Neuronal stem cell (in vitro differentiated cells): ENCODE results near the gene JPH2.
A peak's percentile ranks its signal among the peaks of the same experiment; 100 is the strongest.
"Not testable (repeated sequence)": the region's sequence is repeated elsewhere in the genome, so short reads cannot be mapped to it uniquely, and the experiment has no call there.

Source experiments
- DNase-seq: peaks from one replicate; pipeline ENCODE4 v3.0.0-alpha.2; 2013; ENCODE audit warnings: low spot score
- H2AFZ ChIP-seq: one replicate; pipeline ENCODE4 v1.6.1; 2013; ENCODE audit warnings: mild to moderate bottlenecking, low read length, inconsistent platforms
- H2AK5ac ChIP-seq: 2 replicates; pipeline ENCODE4 v1.6.1; 2013; ENCODE audit warnings: low read depth, mild to moderate bottlenecking, inconsistent platforms, low read length, moderate library complexity, mixed read lengths
- H2BK120ac ChIP-seq: 2 replicates; pipeline ENCODE4 v1.6.1; 2013; ENCODE audit warnings: low read depth, mild to moderate bottlenecking, inconsistent platforms, low read length, moderate library complexity, mixed read lengths
- H2BK12ac ChIP-seq: one replicate; pipeline ENCODE4 v1.6.1; 2013; ENCODE audit warnings: low read length, inconsistent platforms
- H2BK15ac ChIP-seq: 2 replicates; pipeline ENCODE4 v1.6.1; 2013; ENCODE audit warnings: mild to moderate bottlenecking, low read length, inconsistent platforms, mixed read lengths
- H2BK5ac ChIP-seq: one replicate; pipeline ENCODE4 v1.6.1; 2013; ENCODE audit warnings: inconsistent platforms, mild to moderate bottlenecking, low read length, moderate library complexity
- H3K14ac ChIP-seq: one replicate; pipeline ENCODE4 v1.6.1; 2013; ENCODE audit warnings: low read length, inconsistent platforms
- H3K18ac ChIP-seq: 2 replicates; pipeline ENCODE4 v1.6.1; 2013; ENCODE audit warnings: low read length, inconsistent platforms
- H3K23ac ChIP-seq: 2 replicates; pipeline ENCODE4 v1.6.1; 2013; ENCODE audit warnings: low read depth, mild to moderate bottlenecking, mixed read lengths, low read length, inconsistent platforms; ENCODE audit not compliant: poor library complexity
- H3K27ac ChIP-seq: replicated peaks from 3 replicates; pipeline ENCODE4 v1.5.1; 2013; ENCODE audit warnings: low read length, inconsistent platforms
- H3K27me3 ChIP-seq, 3 experiments: 2 replicates each; pipeline ENCODE4 v1.6.1; 2013; ENCODE audit warnings: low read length in 3 of 3, mild to moderate bottlenecking in 2 of 3, inconsistent platforms in 1 of 3, low read depth in 1 of 3, mixed read lengths in 1 of 3, moderate library complexity in 1 of 3; ENCODE audit not compliant: control insufficient read depth in 3 of 3, insufficient read depth in 3 of 3
- H3K36me3 ChIP-seq, 2 donors: replicated peaks in 1 of 2; 2 replicates each; pipeline ENCODE4 v1.6.1; 2013; ENCODE audit warnings: low read length in 2 of 2; ENCODE audit not compliant: control insufficient read depth in 2 of 2, insufficient read depth in 2 of 2
- H3K4ac ChIP-seq: 2 replicates; pipeline ENCODE4 v1.6.1; 2013; ENCODE audit warnings: inconsistent platforms, mild to moderate bottlenecking, low read length, moderate library complexity
- H3K4me1 ChIP-seq, 2 donors: 1 replicate in 1 of 2; 2 replicates in 1 of 2; pipeline ENCODE4 v1.6.1; 2013; ENCODE audit warnings: low read length in 2 of 2, low read depth in 1 of 2; ENCODE audit not compliant: control insufficient read depth in 2 of 2, insufficient read depth in 1 of 2
- H3K4me2 ChIP-seq: one replicate; pipeline ENCODE4 v1.6.1; 2013; ENCODE audit warnings: mild to moderate bottlenecking, low read length, inconsistent platforms; ENCODE audit not compliant: insufficient read depth, poor library complexity, severe bottlenecking
- H3K4me3 ChIP-seq, 2 donors: 2 replicates each; pipeline ENCODE4 v1.5.1; 2013; ENCODE audit warnings: low read length in 2 of 2, mild to moderate bottlenecking in 2 of 2, inconsistent platforms in 1 of 2, moderate library complexity in 1 of 2
- H3K79me1 ChIP-seq: one replicate; pipeline ENCODE4 v1.6.1; 2013; ENCODE audit warnings: low read depth, mild to moderate bottlenecking, inconsistent platforms, low read length, moderate library complexity
- H3K9ac ChIP-seq: one replicate; pipeline ENCODE4 v1.6.1; 2013; ENCODE audit warnings: mild to moderate bottlenecking, low read depth, low read length, inconsistent platforms; ENCODE audit not compliant: poor library complexity
- H3K9me3 ChIP-seq, 2 donors: replicated peaks in 1 of 2; 2 replicates each; pipeline versions ENCODE3 to v1.6.1; 2013; ENCODE audit warnings: low read length in 2 of 2, mild to moderate bottlenecking in 2 of 2, inconsistent platforms in 1 of 2, low read depth in 1 of 2, mixed read lengths in 1 of 2, moderate library complexity in 1 of 2; ENCODE audit not compliant: control insufficient read depth in 2 of 2, insufficient read depth in 1 of 2
- H4K8ac ChIP-seq: one replicate; pipeline ENCODE4 v1.6.1; 2013; ENCODE audit warnings: low read depth, mild to moderate bottlenecking, inconsistent platforms, low read length, moderate library complexity
- H4K91ac ChIP-seq: one replicate; pipeline ENCODE4 v1.6.1; 2013; ENCODE audit warnings: low read length, low read depth, mild to moderate bottlenecking, inconsistent platforms; ENCODE audit not compliant: poor library complexity
- WGBS, 2 donors: extraction: QIAGEN DNeasy Blood & Tissue Kit; methylation state at CpG; one replicate each; pipeline ENCODE4 v1.1.7; 2013; ENCODE audit warnings: missing lambda C conversion rate in 2 of 2, mixed read lengths in 1 of 2; ENCODE audit not compliant: insufficient read length in 2 of 2, insufficient replicate concordance in 1 of 2; ENCODE audit errors: extremely low coverage in 2 of 2; 5-methylcytosine and 5-hydroxymethylcytosine counted together

JPH2 gene

DNA sequence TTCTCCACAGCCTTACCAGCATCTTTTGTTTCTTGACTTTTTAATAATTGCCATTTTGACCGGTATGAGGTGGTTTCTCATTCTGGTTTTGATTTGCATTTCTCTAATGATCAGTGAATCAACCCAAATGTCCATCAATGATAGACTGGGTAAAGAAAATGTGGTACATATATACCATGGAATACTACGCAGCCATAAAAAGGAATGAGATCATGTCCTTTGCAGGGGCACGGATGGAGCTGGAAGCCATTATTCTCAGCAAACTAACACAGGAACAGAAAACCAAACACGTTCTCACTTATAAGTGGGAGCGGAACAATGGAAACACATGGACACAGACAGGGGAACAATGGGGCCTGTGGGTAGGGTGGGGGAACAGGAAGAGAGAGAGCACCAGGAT, 4.7 kb upstream of the JPH2 start:
- H2BK5ac ChIP-seq, H3K4me2 ChIP-seq, H3K79me1 ChIP-seq, H3K14ac ChIP-seq, H3K27ac ChIP-seq, H2BK12ac ChIP-seq, H4K8ac ChIP-seq, H3K4me1 ChIP-seq, H3K9me3 ChIP-seq, H3K23ac ChIP-seq, H2AK5ac ChIP-seq, H2BK120ac ChIP-seq, H3K4ac ChIP-seq, H3K4me3 ChIP-seq, DNase-seq, H2AFZ ChIP-seq, H3K9ac ChIP-seq, H2BK15ac ChIP-seq, H3K18ac ChIP-seq, H4K91ac ChIP-seq: not testable (repeated sequence)
- no CpG with 5 or more reads among the region's 5 CpGs for WGBS, 2 donors
- H3K36me3 ChIP-seq: peaks cover under 1 to 11% of the 10 kb centered on the region in 2 donors
- peaks cover 0 to 19% (median 0%) of the 10 kb centered on the region in 3 experiments for H3K27me3 ChIP-seq

DNA sequence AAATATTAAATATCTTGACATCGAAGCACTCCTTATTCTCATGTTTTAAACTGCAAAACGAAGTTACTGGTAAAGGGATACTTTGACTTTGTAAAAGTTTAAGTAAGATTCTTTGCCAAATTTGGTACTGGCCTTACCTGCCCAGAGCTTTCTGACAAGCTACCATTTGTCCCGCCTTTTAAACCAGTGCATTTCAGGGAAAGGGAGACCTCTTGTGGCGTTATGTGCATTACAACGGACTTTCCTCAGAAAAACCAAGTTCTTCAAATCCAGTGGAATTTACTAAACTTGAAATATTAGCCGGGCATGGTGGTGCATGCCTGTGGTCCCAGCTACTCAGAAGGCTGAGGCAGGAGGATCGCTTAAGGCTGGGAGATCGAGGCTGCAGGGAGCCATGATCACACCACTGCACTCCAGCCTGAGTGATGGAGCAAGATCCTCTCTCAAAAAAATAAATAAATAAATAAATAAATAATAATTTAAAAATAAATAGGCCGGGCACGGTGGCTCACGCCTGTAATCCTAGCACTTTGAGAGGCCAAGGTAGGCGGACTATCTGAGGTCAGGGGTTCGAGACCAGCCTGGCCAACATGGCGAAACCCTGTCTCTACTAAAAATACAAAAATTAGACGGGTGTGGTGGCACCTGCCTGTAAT, 3.3 kb upstream of the JPH2 start:
- not testable (repeated sequence) for H3K27ac ChIP-seq
- peak; percentile 75 for DNase-seq

DNA sequence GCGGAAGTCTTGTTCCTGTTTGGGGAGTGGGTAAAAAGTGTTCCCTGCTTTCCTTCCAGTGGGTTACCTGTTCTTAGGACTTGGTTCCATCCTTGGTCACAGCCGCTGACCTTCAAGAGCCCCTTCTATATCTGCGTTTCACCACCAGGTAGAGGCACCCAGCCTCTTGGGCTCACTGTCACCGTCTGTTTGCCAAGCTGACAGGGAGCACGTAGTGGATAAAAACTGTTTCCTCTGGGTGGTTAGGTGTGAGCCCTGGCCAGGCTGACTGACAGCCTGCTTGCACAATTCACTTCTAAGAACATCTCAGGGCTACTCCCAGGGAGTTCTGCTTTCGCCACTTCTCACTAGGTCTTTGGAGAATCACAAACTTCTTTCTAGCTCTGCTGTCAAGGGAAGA, 1.8 kb upstream of the JPH2 start:
- H3K4ac ChIP-seq: no peak overlapping the region
- WGBS, 2 donors: no CpG with 5 or more reads among the region's 6 CpGs
- DNase-seq: no peak
- H3K9me3 ChIP-seq: no peaks in the 10 kb centered on the region
- H2AFZ ChIP-seq: no peak overlapping the region
- no peak overlapping the region for H3K4me2 ChIP-seq
- H2BK5ac ChIP-seq: no peak overlapping the region
- H3K23ac ChIP-seq: no peak overlapping the region
- H3K27me3 ChIP-seq: peaks cover 0 to 23% (median 0%) of the 10 kb centered on the region in 3 experiments
- H4K8ac ChIP-seq: no peak overlapping the region
- H3K18ac ChIP-seq: no peak overlapping the region
- H2BK120ac ChIP-seq: no peak overlapping the region
- no peak overlapping the region for H3K4me3 ChIP-seq
- no peak overlapping the region for H2BK15ac ChIP-seq
- H3K36me3 ChIP-seq: no peaks in the 10 kb centered on the region
- no peak overlapping the region for H2AK5ac ChIP-seq
- H2BK12ac ChIP-seq: no peak overlapping the region
- no peak overlapping the region for H3K14ac ChIP-seq
- no peak overlapping the region for H3K9ac ChIP-seq
- no peak overlapping the region for H4K91ac ChIP-seq
- H3K79me1 ChIP-seq: no peaks in the 10 kb centered on the region
- peaks cover 8% of the 10 kb centered on the region in 2 donors for H3K4me1 ChIP-seq
- H3K27ac ChIP-seq: no peak overlapping the region

More for the DNA sequence above, 3.3 kb upstream of the JPH2 start:
- not testable (repeated sequence) for H3K79me1 ChIP-seq, H3K14ac ChIP-seq, H3K4ac ChIP-seq, H2AFZ ChIP-seq, H3K18ac ChIP-seq, H3K9me3 ChIP-seq, H3K9ac ChIP-seq, H4K91ac ChIP-seq, H3K36me3 ChIP-seq, H2BK5ac ChIP-seq, H2BK15ac ChIP-seq, H2BK120ac ChIP-seq, H4K8ac ChIP-seq, H3K4me1 ChIP-seq, H2AK5ac ChIP-seq, H3K4me3 ChIP-seq, H2BK12ac ChIP-seq, H3K4me2 ChIP-seq, H3K23ac ChIP-seq
- peaks cover 0 to 23% (median 0%) of the 10 kb centered on the region in 3 experiments for H3K27me3 ChIP-seq
- WGBS, 2 donors: no CpG with 5 or more reads among the region's 15 CpGs

DNA sequence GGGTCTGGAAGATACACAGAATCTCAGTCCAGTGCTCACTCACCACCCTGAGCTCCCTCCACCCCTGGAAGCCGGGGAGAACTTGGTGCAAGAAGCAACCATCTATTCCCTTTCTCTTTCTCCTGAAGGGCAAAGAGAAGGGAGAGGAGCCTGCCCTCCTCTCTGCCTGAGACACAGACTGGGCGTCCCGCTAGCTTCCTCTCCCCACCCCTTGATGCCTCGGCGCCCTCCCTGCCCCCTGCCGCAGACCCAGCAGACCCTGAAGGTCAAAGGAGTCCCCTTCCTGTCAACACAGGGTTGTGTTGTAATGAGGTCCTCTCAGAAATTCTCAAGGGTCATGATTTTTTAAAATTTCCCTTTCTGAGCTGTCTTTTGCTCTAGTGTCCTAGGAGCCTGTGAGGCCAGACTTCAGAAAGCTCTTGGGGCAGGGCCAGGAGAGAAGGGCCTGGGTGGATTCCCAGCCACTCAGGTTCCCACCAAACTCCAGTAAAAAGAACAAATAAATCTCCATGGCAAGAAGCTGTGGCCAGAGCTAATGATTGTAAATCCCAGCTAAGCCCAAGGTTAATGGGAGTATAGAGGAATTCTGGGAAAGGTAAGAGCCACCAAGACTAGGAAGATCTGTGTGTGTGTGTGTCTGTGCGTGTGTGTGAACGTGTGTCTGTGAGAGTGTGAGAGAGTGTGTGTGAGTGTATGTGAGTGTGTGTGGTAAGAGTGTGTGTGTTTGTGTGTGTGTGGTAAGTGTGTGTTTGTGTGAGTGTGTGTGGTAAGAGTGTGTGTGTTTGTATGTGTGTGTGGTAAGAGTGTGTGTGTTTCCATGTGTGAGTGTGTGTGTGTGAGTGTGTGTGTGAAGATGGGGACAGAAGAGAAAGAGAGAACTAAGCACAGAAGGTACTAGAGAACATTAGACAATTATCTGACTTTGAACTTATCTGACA, 1.1 kb upstream of the JPH2 start:
- Histone ChIP-seq H2AK5ac (no peak overlapping the region), H3K18ac (no peak overlapping the region), H2BK5ac (no peak overlapping the region), H3K36me3 (no peaks in the 10 kb centered on the region), H4K8ac (no peak overlapping the region), H3K27me3 (peaks cover 0 to 28% (median 0%) of the 10 kb centered on the region in 3 experiments), H3K4me3 (no peak overlapping the region), H3K9ac (no peak overlapping the region), H2BK12ac (no peak overlapping the region), H3K4me2 (no peak overlapping the region), H3K4me1 (peaks cover 8 to 10% of the 10 kb centered on the region in 2 donors), H3K9me3 (no peaks in the 10 kb centered on the region), H3K14ac (no peak overlapping the region), H2AFZ (peak overlapping the region; percentile 88), H3K4ac (no peak overlapping the region), H3K27ac (no peak overlapping the region), H3K79me1 (no peaks in the 10 kb centered on the region), H4K91ac (no peak overlapping the region), H2BK120ac (no peak overlapping the region), H2BK15ac (no peak overlapping the region), H3K23ac (no peak overlapping the region)
- WGBS, 2 donors: 100% methylated on average over 1 of the region's 8 CpGs; no CpG with 5 or more reads in 1 of the 2 donors
- no peak for DNase-seq
